Measurements from ENCODE around the gene PGP. TPM values are rescaled to one million over a fixed set of nuclear protein-coding genes. Genes with fewer than 3 reads are reported as not detected.

Gene PGP
- total and polyA plus RNA-seq, 2 of the 4 experiments (the other 2 are of a cell fraction) = 4.1 to 9.4 TPM

GRCh38 chr16:2176047-2176446 lies 38.6 kb downstream of the PGP start:
- H3K27ac ChIP-seq (ENCODE audit: insufficient read depth, low read length) = no peak overlapping the region
- H3K4me1 ChIP-seq (ENCODE audit: control insufficient read depth, insufficient read depth, low read length) = no peaks in the 10 kb centered on the region
- in situ Hi-C loops (cut with MboI; ENCODE audit: low sequenced_read_pairs) (no loop called here), intact Hi-C loops (cut with micrococcal nuclease) (no loop called here), dilution Hi-C loops (cut with HindIII; ENCODE audit: low sequenced_read_pairs, unreplicated experiment) (no loop called here)
- BruUV-seq (replicated peaks) = no TSS peak
- no peak overlapping the region for H2BK5ac ChIP-seq (ENCODE audit: low read depth, low read length, poor library complexity, severe bottlenecking)
- peaks cover 52% of the 10 kb centered on the region for H3K36me3 ChIP-seq (ENCODE audit: control insufficient read depth, insufficient read depth, low read length)
- no peak overlapping the region for H2AK5ac ChIP-seq (ENCODE audit: low read depth, low read length)
- H3K14ac ChIP-seq (replicated peaks; ENCODE audit: low read depth, low read length) = no peak overlapping the region
- no peak for TF ChIP-seq ELK1 (IDR thresholded peaks at IDR 0.05; ENCODE audit: borderline replicate concordance, low read depth, low read length)
- TF ChIP-seq RAD21 (IDR thresholded peaks at IDR 0.05; ENCODE audit: low read length) = no peak
- TF ChIP-seq CEBPB (IDR thresholded peaks at IDR 0.05; ENCODE audit: low read depth, low read length) = no peak
- TF ChIP-seq BHLHE40 (IDR thresholded peaks at IDR 0.05; ENCODE audit: low read depth, low read length) = no peak
- no peak for TF ChIP-seq MXI1 (IDR thresholded peaks at IDR 0.05; ENCODE audit: borderline replicate concordance, low read depth, low read length)
- no peak for TF ChIP-seq FOS (IDR thresholded peaks at IDR 0.05; ENCODE audit: low read depth, low read length)
- TF ChIP-seq USF2 (IDR thresholded peaks at IDR 0.05; ENCODE audit: low read depth, low read length) = no peak
- TF ChIP-seq MAZ (IDR thresholded peaks at IDR 0.05; ENCODE audit: borderline replicate concordance, low read depth, low read length) = no peak
- no peak for TF ChIP-seq MAFK (IDR thresholded peaks at IDR 0.05; ENCODE audit: low read depth, low read length)
- TF ChIP-seq NFE2L2 (IDR thresholded peaks at IDR 0.05; ENCODE audit: low read depth, low read length) = no peak
- TF ChIP-seq RFX5 (IDR thresholded peaks at IDR 0.05; ENCODE audit: low read depth, low read length) = no peak
- no peak for TF ChIP-seq CHD1 (IDR thresholded peaks at IDR 0.05; ENCODE audit: low read depth, low read length)
- TF ChIP-seq RCOR1 (IDR thresholded peaks at IDR 0.05; ENCODE audit: insufficient replicate concordance, low read length) = no peak
- H3K9me3 ChIP-seq (ENCODE audit: control insufficient read depth, insufficient read depth, low read length) = no peaks in the 10 kb centered on the region
- no peak overlapping the region for H4K8ac ChIP-seq (ENCODE audit: low read depth in 2 of 2, low read length in 2 of 2)
- H3K18ac ChIP-seq (ENCODE audit: low read depth, low read length) = no peak overlapping the region
- ChIA-PET CTCF (no interaction called here), POLR2A (ENCODE audit: unreplicated experiment) (no interaction called here)
- no peak overlapping the region for H3K23ac ChIP-seq (ENCODE audit: low read depth, low read length)
- no peak overlapping the region for H3K4ac ChIP-seq (ENCODE audit: low read depth, low read length)
- no peak overlapping the region for H3K9ac ChIP-seq (ENCODE audit: low read depth, low read length)
- H3K4me3 ChIP-seq (ENCODE audit: insufficient read depth, low read depth, low read length) = no peak overlapping the region
- WGBS, 2 experiments (ENCODE audit: extremely low coverage in 2 of 2, insufficient read length in 1 of 2) = 99% methylated on average over 14 of the region's 23 CpGs; no CpG with 5 or more reads in 1 of the 2 experiments
- no peak overlapping the region for H2AFZ ChIP-seq (replicated peaks; ENCODE audit: low read length, poor library complexity)
- no peak overlapping the region for H2BK20ac ChIP-seq (ENCODE audit: low read depth, low read length)
- no peak overlapping the region for H3K4me2 ChIP-seq (ENCODE audit: low read depth, low read length)
- no peaks in the 10 kb centered on the region for H3K27me3 ChIP-seq (ENCODE audit: control insufficient read depth, insufficient read depth, low read length)
- no peak for DNase-seq
- peak overlapping the region; percentile 65 for H2AK9ac ChIP-seq (replicated peaks; ENCODE audit: low read depth, low read length, poor library complexity)
- no peaks in the 10 kb centered on the region; the same call in 1 of the 2 replicates for H4K20me1 ChIP-seq (ENCODE audit: insufficient read depth, low read length)
- H3K56ac ChIP-seq (ENCODE audit: extremely low read depth, insufficient read depth, low read length) = no peak overlapping the region
- no peaks in the 10 kb centered on the region for H3K9me1 ChIP-seq (ENCODE audit: insufficient read depth, low read length)
- no peak overlapping the region for H4K5ac ChIP-seq (ENCODE audit: low read depth, low read length)
- no peak for ATAC-seq (ENCODE audit: low read depth)
- no peak overlapping the region for H4K91ac ChIP-seq (ENCODE audit: insufficient read depth, low read depth, low read length)
- H3K79me1 ChIP-seq (ENCODE audit: low read depth in 1 of 2, low read length in 2 of 2) = no peaks in the 10 kb centered on the region
- H2BK15ac ChIP-seq (ENCODE audit: low read depth, low read length) = no peak overlapping the region
- H2BK120ac ChIP-seq (ENCODE audit: low read depth, low read length) = no peak overlapping the region
